ENCODE data around the gene GPR25. TPM values are rescaled to one million over a fixed set of nuclear protein-coding genes. Genes with fewer than 3 reads are reported as not detected.

Gene GPR25
- total and polyA plus RNA-seq, 10 of the 15 experiments (the other 5 are each of a cell fraction or from before 2014, with no cell fraction given) = not detected

DNA sequence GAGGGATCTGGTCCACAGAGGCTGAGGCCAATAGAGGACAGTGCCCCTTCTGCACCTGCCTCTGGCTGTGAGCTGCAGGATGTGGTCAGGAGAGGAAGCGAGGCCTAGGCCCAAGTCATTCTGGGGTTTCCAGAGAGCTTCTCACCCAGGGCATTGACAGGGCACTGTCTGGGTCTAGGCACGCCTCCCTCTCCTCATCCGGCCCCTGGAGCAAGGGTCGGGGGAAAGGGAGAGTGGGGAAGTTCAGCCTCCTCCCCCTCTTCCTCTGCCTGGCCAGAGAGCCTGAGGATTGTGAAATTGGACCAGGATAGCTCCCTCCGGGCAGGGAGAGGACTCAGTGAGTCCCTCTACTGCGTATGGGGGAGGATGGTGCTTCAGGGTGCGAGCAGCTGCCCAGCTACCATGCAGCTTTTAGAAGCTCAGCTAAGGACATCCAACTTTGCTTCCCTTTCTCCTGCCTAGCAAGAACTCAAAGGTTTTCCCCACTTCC is 15.6 kb downstream of the GPR25 start (continued):
- TF ChIP-seq, protein P1, sequence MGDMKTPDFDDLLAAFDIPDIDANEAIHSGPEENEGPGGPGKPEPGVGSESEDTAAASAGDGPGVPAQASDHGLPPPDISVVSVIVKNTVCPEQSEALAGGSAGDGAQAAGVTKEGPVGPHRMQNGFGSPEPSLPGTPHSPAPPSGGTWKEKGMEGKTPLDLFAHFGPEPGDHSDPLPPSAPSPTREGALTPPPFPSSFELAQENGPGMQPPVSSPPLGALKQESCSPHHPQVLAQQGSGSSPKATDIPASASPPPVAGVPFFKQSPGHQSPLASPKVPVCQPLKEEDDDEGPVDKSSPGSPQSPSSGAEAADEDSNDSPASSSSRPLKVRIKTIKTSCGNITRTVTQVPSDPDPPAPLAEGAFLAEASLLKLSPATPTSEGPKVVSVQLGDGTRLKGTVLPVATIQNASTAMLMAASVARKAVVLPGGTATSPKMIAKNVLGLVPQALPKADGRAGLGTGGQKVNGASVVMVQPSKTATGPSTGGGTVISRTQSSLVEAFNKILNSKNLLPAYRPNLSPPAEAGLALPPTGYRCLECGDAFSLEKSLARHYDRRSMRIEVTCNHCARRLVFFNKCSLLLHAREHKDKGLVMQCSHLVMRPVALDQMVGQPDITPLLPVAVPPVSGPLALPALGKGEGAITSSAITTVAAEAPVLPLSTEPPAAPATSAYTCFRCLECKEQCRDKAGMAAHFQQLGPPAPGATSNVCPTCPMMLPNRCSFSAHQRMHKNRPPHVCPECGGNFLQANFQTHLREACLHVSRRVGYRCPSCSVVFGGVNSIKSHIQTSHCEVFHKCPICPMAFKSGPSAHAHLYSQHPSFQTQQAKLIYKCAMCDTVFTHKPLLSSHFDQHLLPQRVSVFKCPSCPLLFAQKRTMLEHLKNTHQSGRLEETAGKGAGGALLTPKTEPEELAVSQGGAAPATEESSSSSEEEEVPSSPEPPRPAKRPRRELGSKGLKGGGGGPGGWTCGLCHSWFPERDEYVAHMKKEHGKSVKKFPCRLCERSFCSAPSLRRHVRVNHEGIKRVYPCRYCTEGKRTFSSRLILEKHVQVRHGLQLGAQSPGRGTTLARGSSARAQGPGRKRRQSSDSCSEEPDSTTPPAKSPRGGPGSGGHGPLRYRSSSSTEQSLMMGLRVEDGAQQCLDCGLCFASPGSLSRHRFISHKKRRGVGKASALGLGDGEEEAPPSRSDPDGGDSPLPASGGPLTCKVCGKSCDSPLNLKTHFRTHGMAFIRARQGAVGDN (IDR thresholded peaks at IDR 0.05) = peak; percentile 99
- TF ChIP-seq IRF4 (IDR thresholded peaks at IDR 0.05; ENCODE audit: low read depth, low read length) (peak; percentile 79; the same call in 1 of the 2 replicates), RFX5 (IDR thresholded peaks at IDR 0.05; ENCODE audit: low read depth, low read length) (no peak), PAX8 (IDR thresholded peaks at IDR 0.05) (no peak), ASH2L (IDR thresholded peaks at IDR 0.05; ENCODE audit: borderline replicate concordance, low read depth) (no peak), NRF1 (conservative IDR thresholded peaks at IDR 0.05; ENCODE audit: low read depth, low read length) (no peak), SMAD5 (IDR thresholded peaks at IDR 0.05; ENCODE audit: low read depth) (no peak), JUND (IDR thresholded peaks at IDR 0.05; ENCODE audit: low read depth, low read length) (no peak), NR2C2 (IDR thresholded peaks at IDR 0.05; ENCODE audit: borderline replicate concordance, control insufficient read depth, insufficient read length, low read depth) (no peak), IKZF1 (conservative IDR thresholded peaks at IDR 0.05) (peak; percentile 98), SIX5 (IDR thresholded peaks at IDR 0.05; ENCODE audit: low read depth, low read length, severe bottlenecking) (no peak), NFYA (IDR thresholded peaks at IDR 0.05; ENCODE audit: borderline replicate concordance, low read depth, low read length) (no peak)
- TF ChIP-seq, protein P2, sequence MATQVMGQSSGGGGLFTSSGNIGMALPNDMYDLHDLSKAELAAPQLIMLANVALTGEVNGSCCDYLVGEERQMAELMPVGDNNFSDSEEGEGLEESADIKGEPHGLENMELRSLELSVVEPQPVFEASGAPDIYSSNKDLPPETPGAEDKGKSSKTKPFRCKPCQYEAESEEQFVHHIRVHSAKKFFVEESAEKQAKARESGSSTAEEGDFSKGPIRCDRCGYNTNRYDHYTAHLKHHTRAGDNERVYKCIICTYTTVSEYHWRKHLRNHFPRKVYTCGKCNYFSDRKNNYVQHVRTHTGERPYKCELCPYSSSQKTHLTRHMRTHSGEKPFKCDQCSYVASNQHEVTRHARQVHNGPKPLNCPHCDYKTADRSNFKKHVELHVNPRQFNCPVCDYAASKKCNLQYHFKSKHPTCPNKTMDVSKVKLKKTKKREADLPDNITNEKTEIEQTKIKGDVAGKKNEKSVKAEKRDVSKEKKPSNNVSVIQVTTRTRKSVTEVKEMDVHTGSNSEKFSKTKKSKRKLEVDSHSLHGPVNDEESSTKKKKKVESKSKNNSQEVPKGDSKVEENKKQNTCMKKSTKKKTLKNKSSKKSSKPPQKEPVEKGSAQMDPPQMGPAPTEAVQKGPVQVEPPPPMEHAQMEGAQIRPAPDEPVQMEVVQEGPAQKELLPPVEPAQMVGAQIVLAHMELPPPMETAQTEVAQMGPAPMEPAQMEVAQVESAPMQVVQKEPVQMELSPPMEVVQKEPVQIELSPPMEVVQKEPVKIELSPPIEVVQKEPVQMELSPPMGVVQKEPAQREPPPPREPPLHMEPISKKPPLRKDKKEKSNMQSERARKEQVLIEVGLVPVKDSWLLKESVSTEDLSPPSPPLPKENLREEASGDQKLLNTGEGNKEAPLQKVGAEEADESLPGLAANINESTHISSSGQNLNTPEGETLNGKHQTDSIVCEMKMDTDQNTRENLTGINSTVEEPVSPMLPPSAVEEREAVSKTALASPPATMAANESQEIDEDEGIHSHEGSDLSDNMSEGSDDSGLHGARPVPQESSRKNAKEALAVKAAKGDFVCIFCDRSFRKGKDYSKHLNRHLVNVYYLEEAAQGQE (IDR thresholded peaks at IDR 0.05; ENCODE audit: low read depth, low read length) = no peak
- TF ChIP-seq, protein P3, sequence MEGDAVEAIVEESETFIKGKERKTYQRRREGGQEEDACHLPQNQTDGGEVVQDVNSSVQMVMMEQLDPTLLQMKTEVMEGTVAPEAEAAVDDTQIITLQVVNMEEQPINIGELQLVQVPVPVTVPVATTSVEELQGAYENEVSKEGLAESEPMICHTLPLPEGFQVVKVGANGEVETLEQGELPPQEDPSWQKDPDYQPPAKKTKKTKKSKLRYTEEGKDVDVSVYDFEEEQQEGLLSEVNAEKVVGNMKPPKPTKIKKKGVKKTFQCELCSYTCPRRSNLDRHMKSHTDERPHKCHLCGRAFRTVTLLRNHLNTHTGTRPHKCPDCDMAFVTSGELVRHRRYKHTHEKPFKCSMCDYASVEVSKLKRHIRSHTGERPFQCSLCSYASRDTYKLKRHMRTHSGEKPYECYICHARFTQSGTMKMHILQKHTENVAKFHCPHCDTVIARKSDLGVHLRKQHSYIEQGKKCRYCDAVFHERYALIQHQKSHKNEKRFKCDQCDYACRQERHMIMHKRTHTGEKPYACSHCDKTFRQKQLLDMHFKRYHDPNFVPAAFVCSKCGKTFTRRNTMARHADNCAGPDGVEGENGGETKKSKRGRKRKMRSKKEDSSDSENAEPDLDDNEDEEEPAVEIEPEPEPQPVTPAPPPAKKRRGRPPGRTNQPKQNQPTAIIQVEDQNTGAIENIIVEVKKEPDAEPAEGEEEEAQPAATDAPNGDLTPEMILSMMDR (IDR thresholded peaks at IDR 0.05 in 2 of 3, conservative IDR thresholded peaks at IDR 0.05 in 1 of 3; ENCODE audit: control insufficient read depth in 2 of 3, extremely low read depth in 1 of 3, insufficient read depth in 1 of 3, low read depth in 3 of 3, low read length in 3 of 3) = no peak
- TF ChIP-seq, protein P4, sequence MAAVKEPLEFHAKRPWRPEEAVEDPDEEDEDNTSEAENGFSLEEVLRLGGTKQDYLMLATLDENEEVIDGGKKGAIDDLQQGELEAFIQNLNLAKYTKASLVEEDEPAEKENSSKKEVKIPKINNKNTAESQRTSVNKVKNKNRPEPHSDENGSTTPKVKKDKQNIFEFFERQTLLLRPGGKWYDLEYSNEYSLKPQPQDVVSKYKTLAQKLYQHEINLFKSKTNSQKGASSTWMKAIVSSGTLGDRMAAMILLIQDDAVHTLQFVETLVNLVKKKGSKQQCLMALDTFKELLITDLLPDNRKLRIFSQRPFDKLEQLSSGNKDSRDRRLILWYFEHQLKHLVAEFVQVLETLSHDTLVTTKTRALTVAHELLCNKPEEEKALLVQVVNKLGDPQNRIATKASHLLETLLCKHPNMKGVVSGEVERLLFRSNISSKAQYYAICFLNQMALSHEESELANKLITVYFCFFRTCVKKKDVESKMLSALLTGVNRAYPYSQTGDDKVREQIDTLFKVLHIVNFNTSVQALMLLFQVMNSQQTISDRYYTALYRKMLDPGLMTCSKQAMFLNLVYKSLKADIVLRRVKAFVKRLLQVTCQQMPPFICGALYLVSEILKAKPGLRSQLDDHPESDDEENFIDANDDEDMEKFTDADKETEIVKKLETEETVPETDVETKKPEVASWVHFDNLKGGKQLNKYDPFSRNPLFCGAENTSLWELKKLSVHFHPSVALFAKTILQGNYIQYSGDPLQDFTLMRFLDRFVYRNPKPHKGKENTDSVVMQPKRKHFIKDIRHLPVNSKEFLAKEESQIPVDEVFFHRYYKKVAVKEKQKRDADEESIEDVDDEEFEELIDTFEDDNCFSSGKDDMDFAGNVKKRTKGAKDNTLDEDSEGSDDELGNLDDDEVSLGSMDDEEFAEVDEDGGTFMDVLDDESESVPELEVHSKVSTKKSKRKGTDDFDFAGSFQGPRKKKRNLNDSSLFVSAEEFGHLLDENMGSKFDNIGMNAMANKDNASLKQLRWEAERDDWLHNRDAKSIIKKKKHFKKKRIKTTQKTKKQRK (IDR thresholded peaks at IDR 0.05; ENCODE audit: low read depth, low read length) = no peak
- TF ChIP-seq, protein P5, sequence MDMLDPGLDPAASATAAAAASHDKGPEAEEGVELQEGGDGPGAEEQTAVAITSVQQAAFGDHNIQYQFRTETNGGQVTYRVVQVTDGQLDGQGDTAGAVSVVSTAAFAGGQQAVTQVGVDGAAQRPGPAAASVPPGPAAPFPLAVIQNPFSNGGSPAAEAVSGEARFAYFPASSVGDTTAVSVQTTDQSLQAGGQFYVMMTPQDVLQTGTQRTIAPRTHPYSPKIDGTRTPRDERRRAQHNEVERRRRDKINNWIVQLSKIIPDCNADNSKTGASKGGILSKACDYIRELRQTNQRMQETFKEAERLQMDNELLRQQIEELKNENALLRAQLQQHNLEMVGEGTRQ (IDR thresholded peaks at IDR 0.05; ENCODE audit: borderline replicate concordance, low read depth, low read length) = no peak
